GM18861 (cell line): ENCODE results near the gene RABGEF1.
"Not testable (repeated sequence)": the region's sequence is repeated elsewhere in the genome, so short reads cannot be mapped to it uniquely, and the experiment has no call there.

Experiments
- ATAC-seq: cut with Tn5 transposase; IDR thresholded peaks from one replicate; pipeline ENCODE4 v1.9.1; 2021; ENCODE audit not compliant: unreplicated experiment

Gene RABGEF1

GRCh38 chr7:66846096-66846445, 105.5 kb downstream of the RABGEF1 start:
- not testable (repeated sequence) for ATAC-seq

GRCh38 chr7:66847523-66847855, 107.0 kb downstream of the RABGEF1 start:
- ATAC-seq, result not testable (repeated sequence)

GRCh38 chr7:66847879-66848790, 107.6 kb downstream of the RABGEF1 start:
- ATAC-seq, result no peak

- no peak for ATAC-seq
Measured at GRCh38 chr7:66859339-66859738, 118.8 kb downstream of the RABGEF1 start.

- ATAC-seq, result no peak
Measured at GRCh38 chr7:66859794-66860645, 119.5 kb downstream of the RABGEF1 start.

GRCh38 chr7:66860767-66861166, 120.2 kb downstream of the RABGEF1 start:
- no peak for ATAC-seq
